Tibial nerve (tissue), 4 donors: ENCODE data around the gene CXCR5. TPM values are rescaled to one million over a fixed set of nuclear protein-coding genes. Genes with fewer than 3 reads are reported as not detected.
A peak's percentile ranks its signal among the peaks of the same experiment; 100 is the strongest.

ENCODE experiments used
- DNase-seq, 2 donors: peaks; one replicate each; pipeline ENCODE4 v3.0.0-alpha.2; 2019; ENCODE audit warnings: low spot score in 2 of 2
- H3K27ac ChIP-seq, 4 donors: fragments of 200-600 bp; sonication (generic) in 3 of 4; one replicate each; pipeline ENCODE4 v1.5.1; 2017 to 2019; ENCODE audit warnings: mild to moderate bottlenecking in 1 of 4
- H3K27me3 ChIP-seq, 2 donors: fragments of 200-600 bp; sonication (generic) in 1 of 2; one replicate each; pipeline versions ENCODE4 v1.5.1 to v1.6.0; 2017 to 2019
- H3K36me3 ChIP-seq, 3 donors: fragments of 200-600 bp; sonication (generic); one replicate each; pipeline ENCODE4 v1.5.1; 2018 to 2019
- H3K4me1 ChIP-seq, 4 donors: fragments of 200-600 bp; sonication (generic) in 3 of 4; one replicate each; pipeline ENCODE4 v1.5.1; 2017 to 2019
- H3K4me3 ChIP-seq, 4 donors: fragments of 200-600 bp; sonication (generic) in 3 of 4; one replicate each; pipeline ENCODE4 v1.5.1; 2017 to 2019; ENCODE audit warnings: mild to moderate bottlenecking in 1 of 4, moderate library complexity in 1 of 4
- H3K9me3 ChIP-seq, 4 donors: fragments of 200-600 bp; sonication (generic) in 3 of 4; one replicate each; pipeline ENCODE4 v1.5.1; 2017 to 2019
- CTCF ChIP-seq, 5 experiments: fragments of 200-600 bp in 3 of 5; fragments of 450-650 bp in 2 of 5; sonication (generic) in 3 of 5; IDR thresholded peaks; one replicate each; pipeline ENCODE4 v1.5.1; 2016 to 2019; ENCODE audit warnings: antibody characterized with exemption in 5 of 5, mild to moderate bottlenecking in 3 of 5, moderate library complexity in 2 of 5
- EP300 ChIP-seq, 2 donors: sonication (generic); formaldehyde crosslinking; IDR thresholded peaks; one replicate each; pipeline ENCODE4 v1.6.1; 2017; ENCODE audit warnings: antibody characterized with exemption in 2 of 2, mild to moderate bottlenecking in 1 of 2
- POLR2A ChIP-seq, 2 donors: fragments of 450-650 bp; IDR thresholded peaks; one replicate each; pipeline ENCODE4 v1.6.1; 2017; ENCODE audit warnings: antibody characterized with exemption in 2 of 2, mild to moderate bottlenecking in 2 of 2, moderate library complexity in 2 of 2
- WGBS, 2 donors: methylation state at CpG; one replicate each; pipeline ENCODE4 v1.1.5; 2018; 5-methylcytosine and 5-hydroxymethylcytosine counted together
- total RNA-seq, 4 donors: library from RNA; depleted of rRNA; stranded (reverse); fragments of >200 nt; gene quantifications; one replicate each; pipeline ENCODE4 v1.1.0, GENCODE V29; 2016

CXCR5 gene
- total RNA-seq, 4 donors from 2014 or later: not detected

- Histone ChIP-seq H3K27me3 (no peaks in the 10 kb centered on the region), H3K36me3 (no peaks in the 10 kb centered on the region), H3K27ac (peak overlapping the region; percentile 88 to 97 (median 93)), H3K9me3 (no peaks in the 10 kb centered on the region), H3K4me3 (peak overlapping the region in 1 of 4 donors; percentile 26), H3K4me1 (peaks cover 13 to 100% (median 99%) of the 10 kb centered on the region in 4 donors)
- TF ChIP-seq EP300 (IDR thresholded peaks at IDR 0.05) (no peak), POLR2A (IDR thresholded peaks at IDR 0.05) (no peak), CTCF (IDR thresholded peaks at IDR 0.05) (no peak)
- no peak for DNase-seq
- WGBS, 2 donors: 4 to 13% methylated on average over 7 to 9 of the region's 9 CpGs
These were observed 29.9 kb downstream of the CXCR5 start for GRCh38 chr11:118913411-118914125.

GRCh38 chr11:118914178-118914918, 30.7 kb downstream of the CXCR5 start:
- WGBS, 2 donors: 6 to 46% methylated on average over 6 to 11 of the region's 15 CpGs
- no peaks in the 10 kb centered on the region for H3K27me3 ChIP-seq
- no peaks in the 10 kb centered on the region for H3K36me3 ChIP-seq
- peaks cover 13 to 100% (median 98%) of the 10 kb centered on the region in 4 donors for H3K4me1 ChIP-seq
- H3K4me3 ChIP-seq: peak overlapping the region in 1 of 4 donors; percentile 26
- H3K9me3 ChIP-seq: no peaks in the 10 kb centered on the region
- TF ChIP-seq CTCF (IDR thresholded peaks at IDR 0.05): peak in 1 of 5 experiments; percentile 18
- TF ChIP-seq POLR2A (IDR thresholded peaks at IDR 0.05): no peak
- peak in 1 of 2 donors; percentile 39 for TF ChIP-seq EP300 (IDR thresholded peaks at IDR 0.05)
- no peak for DNase-seq
- peak overlapping the region; percentile 88 to 97 (median 93) for H3K27ac ChIP-seq

- H3K9me3 ChIP-seq: no peaks in the 10 kb centered on the region
- H3K36me3 ChIP-seq: no peaks in the 10 kb centered on the region
- no peak for DNase-seq
- H3K4me3 ChIP-seq: no peak overlapping the region
- 69 to 70% methylated on average over 4 of the region's 4 CpGs for WGBS, 2 donors
- no peak for TF ChIP-seq EP300 (IDR thresholded peaks at IDR 0.05)
- TF ChIP-seq POLR2A (IDR thresholded peaks at IDR 0.05): no peak
- TF ChIP-seq CTCF (IDR thresholded peaks at IDR 0.05): no peak
- peak overlapping the region; percentile 88 to 97 (median 93) for H3K27ac ChIP-seq
- no peaks in the 10 kb centered on the region for H3K27me3 ChIP-seq
- H3K4me1 ChIP-seq: peaks cover 17 to 100% (median 98%) of the 10 kb centered on the region in 4 donors
These were observed 31.3 kb downstream of the CXCR5 start for GRCh38 chr11:118914987-118915386.

GRCh38 chr11:118915396-118915795, 31.7 kb downstream of the CXCR5 start:
- Histone ChIP-seq H3K27ac (peak overlapping the region; percentile 88 to 97 (median 93)), H3K27me3 (no peaks in the 10 kb centered on the region), H3K9me3 (no peaks in the 10 kb centered on the region), H3K36me3 (no peaks in the 10 kb centered on the region), H3K4me3 (no peak overlapping the region), H3K4me1 (peaks cover 17 to 100% (median 98%) of the 10 kb centered on the region in 4 donors)
- DNase-seq: no peak
- TF ChIP-seq POLR2A (IDR thresholded peaks at IDR 0.05) (no peak), CTCF (IDR thresholded peaks at IDR 0.05) (no peak), EP300 (IDR thresholded peaks at IDR 0.05) (no peak)
- 56 to 65% methylated on average over 2 of the region's 2 CpGs for WGBS, 2 donors
